Measurements from ENCODE around the gene MYH9.
"Not testable (repeated sequence)": the region's sequence is repeated elsewhere in the genome, so short reads cannot be mapped to it uniquely, and the experiment has no call there.

MYH9 gene

GRCh38 chr22:36267896-36268485 lies 119.8 kb downstream of the MYH9 start:
- in situ Hi-C loops (cut with MboI; ENCODE audit: low sequenced_read_pairs, unreplicated experiment), result no loop called here
- no peak for DNase-seq (ENCODE audit: low spot score)
- TF ChIP-seq, protein P1, sequence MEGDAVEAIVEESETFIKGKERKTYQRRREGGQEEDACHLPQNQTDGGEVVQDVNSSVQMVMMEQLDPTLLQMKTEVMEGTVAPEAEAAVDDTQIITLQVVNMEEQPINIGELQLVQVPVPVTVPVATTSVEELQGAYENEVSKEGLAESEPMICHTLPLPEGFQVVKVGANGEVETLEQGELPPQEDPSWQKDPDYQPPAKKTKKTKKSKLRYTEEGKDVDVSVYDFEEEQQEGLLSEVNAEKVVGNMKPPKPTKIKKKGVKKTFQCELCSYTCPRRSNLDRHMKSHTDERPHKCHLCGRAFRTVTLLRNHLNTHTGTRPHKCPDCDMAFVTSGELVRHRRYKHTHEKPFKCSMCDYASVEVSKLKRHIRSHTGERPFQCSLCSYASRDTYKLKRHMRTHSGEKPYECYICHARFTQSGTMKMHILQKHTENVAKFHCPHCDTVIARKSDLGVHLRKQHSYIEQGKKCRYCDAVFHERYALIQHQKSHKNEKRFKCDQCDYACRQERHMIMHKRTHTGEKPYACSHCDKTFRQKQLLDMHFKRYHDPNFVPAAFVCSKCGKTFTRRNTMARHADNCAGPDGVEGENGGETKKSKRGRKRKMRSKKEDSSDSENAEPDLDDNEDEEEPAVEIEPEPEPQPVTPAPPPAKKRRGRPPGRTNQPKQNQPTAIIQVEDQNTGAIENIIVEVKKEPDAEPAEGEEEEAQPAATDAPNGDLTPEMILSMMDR (IDR thresholded peaks at IDR 0.05; ENCODE audit: borderline replicate concordance, control extremely low read depth, extremely low read depth, insufficient read depth, missing control alignments), result no peak

- in situ Hi-C loops (cut with MboI; ENCODE audit: low sequenced_read_pairs, unreplicated experiment), result no loop called here
- TF ChIP-seq, protein P1 (IDR thresholded peaks at IDR 0.05; ENCODE audit: borderline replicate concordance, control extremely low read depth, extremely low read depth, insufficient read depth, missing control alignments), result no peak
- no peak for DNase-seq (ENCODE audit: low spot score)
Measured at GRCh38 chr22:36267058-36267457, 120.7 kb downstream of the MYH9 start.

GRCh38 chr22:36263886-36264664 lies 123.7 kb downstream of the MYH9 start:
- in situ Hi-C loops (cut with MboI; ENCODE audit: low sequenced_read_pairs, unreplicated experiment); DNase-seq (ENCODE audit: low spot score): not testable (repeated sequence)

DNA sequence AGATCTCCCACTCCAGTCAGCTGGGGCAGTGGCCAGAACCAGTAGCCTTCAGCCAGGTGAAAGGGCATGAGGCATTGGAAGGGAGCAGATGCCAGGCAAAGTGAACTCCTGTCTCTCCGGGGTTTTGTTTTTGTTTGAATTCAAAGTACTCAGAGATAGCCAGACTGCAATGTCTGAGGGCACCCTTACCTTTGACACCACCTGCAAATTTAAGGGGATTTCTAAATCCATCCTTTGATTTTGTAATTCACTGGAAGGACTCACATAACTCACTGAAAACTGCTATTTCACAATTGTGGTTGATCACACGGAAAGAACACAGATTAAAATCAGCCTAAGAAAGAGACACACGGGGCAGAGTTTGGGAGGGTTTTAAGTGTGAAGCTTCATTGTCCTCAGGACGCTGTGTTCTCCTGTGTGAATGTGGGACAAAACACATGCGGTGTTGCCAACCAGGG lies 124.5 kb downstream of the MYH9 start:
- in situ Hi-C loops (cut with MboI; ENCODE audit: low sequenced_read_pairs, unreplicated experiment); DNase-seq (ENCODE audit: low spot score): not testable (repeated sequence)

GRCh38 chr22:36262307-36262706 lies 125.5 kb downstream of the MYH9 start:
- DNase-seq (ENCODE audit: low spot score); in situ Hi-C loops (cut with MboI; ENCODE audit: low sequenced_read_pairs, unreplicated experiment): not testable (repeated sequence)

DNA sequence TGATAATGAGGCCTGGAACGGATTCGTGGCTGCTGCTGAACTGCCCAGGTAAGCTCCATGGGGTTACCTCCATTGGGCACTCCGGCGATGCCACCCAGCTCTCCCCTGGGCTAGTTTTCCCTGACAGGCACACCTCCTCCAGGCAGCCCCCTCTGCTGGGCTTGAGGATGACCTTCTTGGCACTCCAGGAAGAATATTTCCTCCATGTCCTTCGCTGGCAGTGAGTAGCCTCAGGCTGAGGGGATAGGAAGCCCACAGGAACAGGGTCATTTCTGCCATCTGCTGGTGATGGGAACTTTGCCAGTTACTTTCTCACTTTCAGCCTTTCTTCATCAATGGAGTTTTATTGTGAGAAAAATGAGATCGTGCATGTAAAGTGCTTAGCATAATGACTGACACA lies 126.1 kb downstream of the MYH9 start:
- DNase-seq (ENCODE audit: low spot score); in situ Hi-C loops (cut with MboI; ENCODE audit: low sequenced_read_pairs, unreplicated experiment): not testable (repeated sequence)

GRCh38 chr22:36259615-36260300 lies 128.0 kb downstream of the MYH9 start:
- DNase-seq (ENCODE audit: low spot score), result no peak
- TF ChIP-seq, protein P1 (IDR thresholded peaks at IDR 0.05; ENCODE audit: borderline replicate concordance, control extremely low read depth, extremely low read depth, insufficient read depth, missing control alignments), result no peak
- in situ Hi-C loops (cut with MboI; ENCODE audit: low sequenced_read_pairs, unreplicated experiment), result no loop called here

GRCh38 chr22:36258701-36259614 lies 128.8 kb downstream of the MYH9 start:
- in situ Hi-C loops (cut with MboI; ENCODE audit: low sequenced_read_pairs, unreplicated experiment), result no loop called here
- DNase-seq (ENCODE audit: low spot score), result peak; percentile 57
- TF ChIP-seq, protein P1 (IDR thresholded peaks at IDR 0.05; ENCODE audit: borderline replicate concordance, control extremely low read depth, extremely low read depth, insufficient read depth, missing control alignments), result no peak
